HG03520 (cell line): ENCODE results near the gene CLRN3.

Experiments
- ATAC-seq: cut with Tn5 transposase; IDR thresholded peaks from one replicate; pipeline ENCODE4 v1.9.1; 2021; ENCODE audit warnings: mild to moderate bottlenecking, moderate library complexity; ENCODE audit not compliant: unreplicated experiment

Gene CLRN3

DNA sequence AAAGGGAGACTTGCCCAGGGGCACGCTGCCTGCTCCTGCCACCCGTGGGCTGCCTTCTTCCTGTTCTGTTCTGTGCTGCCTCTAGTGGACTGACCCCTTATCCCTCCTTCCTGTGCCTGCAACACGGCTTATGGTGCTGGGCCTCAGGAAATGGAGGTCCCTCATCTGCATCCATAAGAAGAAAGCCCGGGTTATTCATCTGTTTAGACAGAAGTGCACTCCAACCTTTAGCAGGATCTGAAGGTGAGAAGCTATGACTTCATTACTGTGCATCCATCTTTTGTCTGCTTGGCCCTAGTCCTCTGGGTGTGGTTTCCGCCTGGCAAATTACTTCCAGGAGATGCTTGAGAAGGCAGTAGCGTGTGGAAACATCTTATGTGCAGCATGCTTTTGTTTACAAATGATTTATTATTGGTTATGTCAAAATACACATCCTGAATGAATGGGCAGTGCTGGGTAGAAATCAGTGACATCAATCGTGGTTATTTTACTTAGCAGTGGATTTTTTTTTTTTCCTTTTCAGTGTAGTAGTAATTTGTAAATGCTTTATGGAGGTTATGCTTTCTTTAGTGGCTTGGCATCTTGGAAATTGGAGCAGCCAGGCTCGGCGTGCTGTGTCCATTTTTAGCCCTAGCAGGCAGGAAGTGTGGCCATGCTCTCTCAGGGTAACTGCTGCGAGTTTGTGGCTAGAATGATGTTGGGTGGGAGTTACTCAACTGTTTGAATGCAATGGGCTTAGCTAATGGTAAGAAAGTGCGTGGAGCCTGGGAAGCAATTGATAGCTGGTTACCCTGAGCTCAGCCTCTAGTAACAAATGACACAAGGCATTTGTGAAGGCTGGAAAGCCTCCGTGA is 26.9 kb upstream of the CLRN3 start:
- ATAC-seq, result no peak

DNA sequence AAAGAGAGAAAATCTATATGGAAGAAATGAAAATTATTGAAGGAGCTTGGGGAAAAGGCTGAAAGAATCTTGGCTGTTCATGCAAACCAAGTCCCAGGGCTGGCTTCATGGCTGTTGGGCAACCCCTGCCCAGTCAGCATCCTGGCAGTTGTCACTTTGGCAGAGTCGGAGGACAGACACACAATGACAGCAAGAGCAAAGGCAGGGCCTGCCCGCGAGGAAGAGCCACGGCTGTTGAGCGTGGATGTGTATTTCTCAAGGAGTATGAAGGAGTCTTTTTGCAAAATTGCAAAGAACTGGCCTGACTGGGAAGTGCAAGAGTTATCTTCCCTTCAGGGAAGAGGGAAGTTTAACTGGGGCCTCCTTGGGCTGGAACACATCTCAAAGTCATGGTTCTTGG is 25.8 kb upstream of the CLRN3 start:
- ATAC-seq, result no peak

- no peak for ATAC-seq
These were observed 24.1 kb upstream of the CLRN3 start for GRCh38 chr10:127916826-127917225.

GRCh38 chr10:127915324-127915723 is 22.6 kb upstream of the CLRN3 start:
- ATAC-seq, result no peak

GRCh38 chr10:127913368-127913759 is 20.6 kb upstream of the CLRN3 start:
- no peak for ATAC-seq

DNA sequence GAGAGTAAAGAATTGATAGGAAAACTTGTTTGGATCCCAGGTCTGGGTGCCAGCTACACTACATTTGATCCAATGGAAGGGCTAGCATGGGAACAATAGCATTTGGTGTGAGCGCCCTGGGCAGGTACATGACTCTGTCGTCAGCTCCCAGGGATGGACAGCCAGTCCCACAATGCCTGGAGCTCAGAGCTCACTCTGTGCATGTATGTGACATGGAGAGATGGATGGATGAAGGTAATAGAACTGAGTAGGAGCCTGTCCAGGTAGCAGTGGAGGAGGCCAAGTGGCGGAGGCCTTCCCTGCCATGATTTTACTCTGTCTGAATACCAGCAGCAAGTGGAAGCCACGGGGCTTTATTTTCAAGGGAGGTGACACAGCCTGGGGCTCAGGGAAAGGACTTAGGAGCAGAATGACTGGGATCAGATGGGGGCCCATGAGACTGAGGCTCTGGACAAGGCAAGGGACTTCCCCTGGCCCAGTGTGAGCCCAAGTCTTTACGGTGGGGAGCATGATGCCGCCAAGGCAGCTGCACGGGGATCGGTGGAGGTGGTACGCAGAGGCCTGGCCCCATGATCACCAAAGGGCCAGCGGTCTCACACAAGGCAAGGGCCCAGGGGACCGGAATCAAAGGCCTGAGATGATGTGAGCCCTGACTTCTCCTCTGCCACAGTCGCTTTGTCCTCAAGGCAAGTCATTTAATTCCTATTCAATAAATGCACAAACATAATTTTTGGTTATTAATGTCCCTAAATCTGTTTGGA is 20.0 kb upstream of the CLRN3 start:
- no peak for ATAC-seq

GRCh38 chr10:127911867-127912257 is 19.1 kb upstream of the CLRN3 start:
- no peak for ATAC-seq

GRCh38 chr10:127911218-127911866 is 18.6 kb upstream of the CLRN3 start:
- no peak for ATAC-seq

- ATAC-seq, result no peak
These were observed 17.7 kb upstream of the CLRN3 start for GRCh38 chr10:127910464-127910770.

DNA sequence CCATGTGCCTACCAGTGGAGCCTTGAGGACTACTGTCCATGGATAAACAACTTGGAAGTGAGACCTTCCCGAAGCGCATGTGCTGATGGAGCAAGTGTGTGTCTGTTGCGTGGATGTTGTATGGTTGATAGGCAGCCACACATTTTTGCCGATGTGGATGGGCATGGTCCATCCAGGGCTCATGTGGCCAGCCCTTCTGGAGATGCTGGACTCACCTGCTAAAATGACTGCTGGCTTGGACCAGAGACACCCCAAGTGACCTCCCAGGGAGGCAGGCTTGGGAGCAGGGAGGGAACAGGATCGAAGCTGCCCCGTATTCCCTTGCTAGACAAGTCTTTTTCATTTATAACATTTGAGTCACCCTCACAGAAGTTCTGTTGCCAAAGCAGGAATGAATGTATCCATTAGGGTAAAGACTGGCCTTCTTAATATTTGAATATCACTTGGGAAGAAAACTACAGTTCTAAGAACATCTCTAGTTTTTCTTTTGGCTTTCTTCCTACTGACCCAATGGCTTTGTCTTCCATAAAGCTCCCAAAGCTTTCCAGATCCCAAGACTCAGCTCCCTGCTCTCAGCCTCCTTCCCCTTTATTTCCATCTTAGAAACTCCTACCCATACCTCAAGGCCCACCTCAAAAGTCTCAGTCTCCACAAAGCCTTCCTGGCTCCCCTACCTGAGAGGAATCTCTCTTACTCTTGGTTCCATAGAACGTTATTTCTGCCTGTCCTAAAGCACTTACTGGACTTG is 17.1 kb upstream of the CLRN3 start:
- no peak for ATAC-seq

- ATAC-seq, result no peak
These were observed 16.2 kb upstream of the CLRN3 start for GRCh38 chr10:127908959-127909267.

GRCh38 chr10:127908106-127908958 is 15.6 kb upstream of the CLRN3 start:
- no peak for ATAC-seq

DNA sequence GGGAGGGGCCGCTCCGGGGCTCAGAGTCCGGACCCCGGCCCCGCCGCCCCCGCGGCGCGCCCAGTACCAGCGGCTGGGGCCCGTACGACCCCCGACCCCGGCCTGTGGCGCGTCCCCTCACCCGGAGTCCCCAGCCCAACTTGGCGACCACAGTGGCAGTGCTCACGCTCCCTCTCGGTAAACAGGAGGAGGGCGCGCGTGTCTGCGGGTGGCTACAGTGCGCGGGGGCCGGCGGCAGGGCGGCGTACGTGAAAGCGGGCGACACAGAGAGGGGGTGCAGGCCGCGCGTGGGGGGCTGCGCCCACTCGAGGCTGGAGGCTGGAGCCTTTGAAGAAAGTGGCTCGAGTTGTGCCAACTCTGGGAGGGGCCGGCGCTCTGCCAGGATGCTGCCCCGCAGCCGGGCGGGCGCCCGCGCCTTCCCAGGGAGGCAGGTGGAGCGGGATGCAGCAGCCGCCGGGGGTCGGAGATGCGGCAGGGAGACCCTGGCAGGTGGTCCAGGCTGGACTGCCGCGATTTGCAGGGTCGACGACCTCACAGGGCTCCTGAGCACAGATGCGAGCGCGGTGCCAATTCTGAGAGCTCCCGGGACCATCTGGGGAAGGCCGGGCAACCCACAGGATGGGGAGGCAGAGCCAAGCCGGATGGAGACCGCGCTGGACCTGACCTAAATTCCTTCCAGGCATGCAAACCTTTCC is 14.8 kb upstream of the CLRN3 start:
- ATAC-seq, result no peak

GRCh38 chr10:127906548-127907377 is 14.0 kb upstream of the CLRN3 start, which contains the start of gene PTPRE:
TSS of gene PTPRE (plus strand) at chr10:127907103. CDS start at chr10:128040882, 133,779 bp downstream.
- ATAC-seq, result peak; percentile 87

DNA sequence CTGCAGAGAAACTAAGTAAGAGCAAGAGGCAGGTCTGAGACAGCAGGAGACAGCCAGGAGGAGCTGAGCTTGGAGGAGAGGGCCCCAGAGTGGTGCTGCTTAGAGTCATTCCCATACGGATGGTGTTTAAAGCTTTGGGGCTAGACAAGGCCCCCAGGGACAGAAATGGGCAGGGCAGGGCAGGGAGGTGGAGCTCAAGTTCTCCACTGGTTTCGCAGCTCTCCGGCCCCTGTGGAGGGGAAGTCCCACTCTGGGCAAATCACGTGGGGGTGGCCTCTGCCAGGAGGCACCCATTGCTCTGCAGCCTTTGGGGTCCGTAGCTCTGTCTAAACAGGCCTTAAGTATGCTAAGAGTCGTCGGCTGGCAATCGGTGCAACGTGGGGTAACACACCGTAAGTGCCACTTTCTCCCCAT is 13.1 kb upstream of the CLRN3 start:
- ATAC-seq, result no peak

GRCh38 chr10:127905001-127905847 is 12.5 kb upstream of the CLRN3 start:
- ATAC-seq, result no peak

GRCh38 chr10:127904311-127905000 is 11.7 kb upstream of the CLRN3 start:
- ATAC-seq, result no peak
